HG03378 (cell line): Measurements from ENCODE around the gene SMG6.

ENCODE experiments used
- ATAC-seq: cut with Tn5 transposase; IDR thresholded peaks from one replicate; pipeline ENCODE4 v1.9.1; 2021; ENCODE audit warnings: mild to moderate bottlenecking, moderate library complexity; ENCODE audit not compliant: unreplicated experiment

SMG6 gene

DNA sequence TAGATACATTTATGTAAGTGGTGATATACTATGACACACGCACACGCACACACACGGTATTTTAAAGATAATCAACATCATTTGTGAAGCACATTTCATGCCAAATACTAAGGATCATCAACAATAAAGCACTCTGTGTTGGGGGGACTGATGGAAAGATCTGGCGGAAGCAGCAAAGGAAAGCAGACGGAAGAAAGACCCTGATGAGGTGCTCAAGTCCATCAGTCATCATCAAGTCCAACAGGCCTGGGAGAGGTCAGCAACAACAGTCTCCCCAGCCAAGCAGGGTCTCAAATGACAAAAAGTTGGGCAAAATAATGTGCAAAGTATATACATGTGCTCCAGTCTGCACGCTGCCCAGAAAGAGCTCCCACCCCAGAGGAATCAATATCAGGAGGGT lies 193.1 kb downstream of the SMG6 start:
- no peak for ATAC-seq

DNA sequence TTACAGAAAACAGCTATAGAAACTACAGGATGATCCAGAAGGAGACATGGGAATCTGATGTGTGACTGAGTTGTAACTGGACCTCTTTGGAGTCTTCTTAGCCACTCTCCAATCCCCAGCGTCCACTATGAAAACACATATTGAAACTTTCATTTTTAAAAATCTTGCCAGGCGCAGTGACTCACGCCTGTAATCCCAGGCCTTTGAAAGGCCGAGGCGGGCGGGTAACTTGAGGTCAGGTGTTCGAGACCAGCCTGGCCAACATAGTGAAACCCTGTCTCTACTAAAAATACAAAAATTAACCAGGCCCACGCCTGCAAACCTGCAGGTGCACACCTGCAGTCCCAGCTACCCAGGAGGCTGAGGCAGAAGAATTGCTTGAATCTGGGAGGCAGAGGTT lies 195.4 kb downstream of the SMG6 start:
- ATAC-seq = no peak

DNA sequence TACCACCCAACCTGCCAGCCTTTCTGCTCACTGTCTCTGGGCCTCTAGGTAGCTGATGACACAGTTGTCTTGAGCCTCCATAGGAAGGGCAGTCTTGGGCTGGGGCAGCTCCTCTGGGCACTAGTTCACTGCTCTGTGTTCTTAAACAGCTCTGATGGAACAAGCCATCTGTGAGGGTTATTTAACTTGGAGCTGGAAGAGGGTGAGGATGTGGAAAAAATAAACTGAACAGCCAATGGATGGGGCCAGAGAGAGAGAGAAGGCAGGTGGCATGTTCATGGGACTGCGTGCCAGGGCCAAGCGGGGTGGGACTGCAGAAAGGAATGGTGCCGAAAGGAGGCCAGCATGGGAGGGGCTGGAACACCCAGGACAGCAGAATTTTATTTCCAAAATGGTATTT lies 196.1 kb downstream of the SMG6 start:
- ATAC-seq = no peak

DNA sequence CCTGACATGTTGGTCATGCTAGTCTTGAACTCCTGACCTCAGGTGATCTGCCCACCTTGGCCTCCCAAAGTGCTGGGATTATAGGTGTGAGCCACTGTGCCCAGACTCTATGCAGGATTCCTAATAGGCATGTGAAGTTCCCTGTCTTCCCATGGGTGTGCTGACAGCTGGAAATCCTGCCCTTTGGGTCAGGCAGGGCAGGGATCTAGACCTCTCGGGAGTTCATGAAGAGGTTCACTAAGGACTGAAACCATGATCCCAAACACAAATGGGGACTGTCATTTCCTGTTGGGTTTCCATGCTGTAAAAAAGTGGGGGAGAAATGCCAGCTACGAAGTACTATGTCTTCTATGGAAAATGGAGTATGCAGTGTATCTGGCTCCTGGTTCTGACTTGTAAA lies 196.5 kb downstream of the SMG6 start:
- ATAC-seq = no peak

DNA sequence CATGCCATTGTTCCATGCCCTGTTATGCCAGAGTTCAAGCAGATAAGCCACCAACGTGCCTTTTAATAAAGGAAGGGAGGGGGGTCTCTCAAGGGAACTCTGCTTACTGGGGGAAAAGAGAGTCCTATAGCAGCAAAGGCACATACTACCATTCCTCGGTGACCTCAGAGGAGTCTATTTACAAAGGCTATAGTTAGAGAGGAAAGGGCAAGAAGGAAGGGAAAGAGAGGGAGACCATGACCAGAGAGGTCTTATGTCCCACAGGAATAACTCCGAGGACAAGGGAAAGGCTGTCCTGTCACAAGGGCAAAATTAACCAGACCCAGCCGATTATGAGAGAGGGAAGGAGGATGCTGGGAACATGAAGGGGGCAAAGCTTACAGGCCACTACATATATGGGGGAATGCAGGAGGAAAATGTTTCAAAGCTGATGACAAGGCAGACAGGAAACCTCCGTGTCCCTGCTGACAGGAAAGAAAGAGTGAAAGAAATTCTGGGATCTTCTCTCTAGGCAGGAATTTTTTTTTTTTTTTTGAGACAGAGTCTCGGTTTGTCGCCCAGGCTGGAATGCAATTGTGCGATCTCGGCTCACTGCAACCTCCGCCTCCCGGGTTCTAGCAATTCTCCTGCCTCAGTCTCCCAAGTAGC lies 197.2 kb downstream of the SMG6 start:
- no peak for ATAC-seq

DNA sequence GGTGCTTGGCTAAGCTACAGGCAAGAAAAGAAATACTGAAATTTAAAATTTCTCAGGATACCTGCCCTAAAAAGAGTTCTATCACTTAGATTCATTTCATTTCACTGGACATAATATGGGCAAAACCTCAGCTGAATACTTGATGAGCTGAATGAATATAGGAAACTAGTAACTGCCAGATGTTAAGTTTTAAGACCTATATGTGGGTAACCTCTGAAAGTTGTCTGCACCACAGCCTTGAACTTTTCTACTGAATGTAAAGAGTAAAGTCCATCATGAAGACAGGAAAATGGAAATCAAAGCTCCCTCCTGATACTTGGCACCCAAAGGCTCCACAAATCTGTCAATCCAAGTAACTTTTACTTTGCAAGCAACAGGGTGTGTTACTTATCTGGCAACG lies 197.9 kb downstream of the SMG6 start:
- ATAC-seq = no peak

DNA sequence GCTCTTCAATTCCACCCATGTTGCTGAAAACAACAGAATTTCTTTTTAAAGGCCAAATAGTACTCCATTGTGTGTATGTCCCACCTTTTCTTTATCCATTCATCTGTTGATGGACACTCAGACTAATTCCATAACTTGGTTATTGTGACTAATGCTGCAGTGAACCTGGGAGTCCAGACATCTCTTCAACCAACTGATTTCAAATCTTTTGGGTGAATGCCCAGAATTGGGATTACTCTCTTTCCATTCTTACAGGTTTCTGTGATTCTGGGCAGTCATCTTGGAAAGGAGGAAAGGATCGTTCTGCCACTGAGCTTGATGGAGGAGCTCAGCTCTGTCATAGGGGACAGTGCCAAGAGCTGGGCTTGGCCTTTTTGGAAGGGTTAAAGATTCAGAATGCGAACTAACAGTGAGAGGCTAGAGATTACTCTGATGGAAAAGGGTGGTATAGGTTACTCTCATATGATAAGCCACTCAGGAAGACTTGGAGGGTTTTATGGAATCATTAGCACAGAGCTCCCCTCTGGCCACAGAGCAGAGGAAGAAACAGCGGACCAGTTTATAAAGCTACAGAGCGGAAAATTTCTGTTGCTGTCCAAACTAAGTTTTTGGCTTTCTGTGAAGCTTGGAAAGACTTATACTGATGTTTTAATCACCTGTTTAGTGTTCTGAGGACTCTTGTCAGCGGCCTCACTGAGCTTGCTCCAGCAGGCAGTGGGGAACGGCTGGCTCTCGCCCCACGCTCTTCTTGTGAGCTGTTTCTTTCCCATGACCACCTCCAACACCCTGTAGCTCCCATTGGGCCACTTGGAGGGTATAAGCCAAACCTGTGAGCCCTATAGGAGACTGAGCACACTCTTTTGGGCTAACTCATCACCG lies 200.4 kb downstream of the SMG6 start:
- ATAC-seq = no peak

DNA sequence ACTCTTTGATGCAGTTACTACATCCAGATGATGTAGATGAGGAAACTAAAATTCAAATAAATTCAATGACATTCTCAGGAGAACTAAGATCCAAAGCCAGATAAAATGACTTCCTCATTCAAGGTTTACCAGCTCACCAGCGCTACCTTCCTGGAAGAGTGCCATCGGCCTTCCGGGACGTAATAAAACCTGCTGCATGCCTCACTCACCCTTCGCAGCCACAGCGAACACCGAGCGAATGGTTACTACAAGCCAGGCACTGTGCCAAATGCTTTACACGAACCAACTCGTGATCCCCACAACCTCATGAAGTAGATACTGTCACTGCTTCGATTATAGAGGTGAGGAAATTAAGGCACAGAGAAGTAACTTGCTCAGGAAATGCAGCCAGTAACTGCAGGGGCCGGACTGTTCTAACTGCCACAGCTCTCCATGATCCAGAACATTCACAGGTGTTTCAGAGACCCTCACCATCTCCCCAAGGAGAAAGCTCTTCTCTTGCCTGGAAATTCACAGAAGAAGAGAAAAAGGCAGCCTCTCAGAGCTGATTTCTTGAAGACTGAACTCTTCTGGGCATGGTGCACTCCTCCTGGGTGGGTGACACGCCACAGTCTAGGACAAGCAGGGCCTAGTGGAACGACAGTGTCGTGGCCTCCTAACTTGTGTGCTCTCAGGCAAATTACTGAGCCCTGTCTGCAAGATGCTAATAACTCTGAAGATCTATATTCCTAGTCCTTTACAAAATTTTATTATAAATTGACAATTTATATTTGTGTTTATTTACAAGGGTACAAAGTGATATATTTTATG lies 201.9 kb downstream of the SMG6 start:
- ATAC-seq = no peak

DNA sequence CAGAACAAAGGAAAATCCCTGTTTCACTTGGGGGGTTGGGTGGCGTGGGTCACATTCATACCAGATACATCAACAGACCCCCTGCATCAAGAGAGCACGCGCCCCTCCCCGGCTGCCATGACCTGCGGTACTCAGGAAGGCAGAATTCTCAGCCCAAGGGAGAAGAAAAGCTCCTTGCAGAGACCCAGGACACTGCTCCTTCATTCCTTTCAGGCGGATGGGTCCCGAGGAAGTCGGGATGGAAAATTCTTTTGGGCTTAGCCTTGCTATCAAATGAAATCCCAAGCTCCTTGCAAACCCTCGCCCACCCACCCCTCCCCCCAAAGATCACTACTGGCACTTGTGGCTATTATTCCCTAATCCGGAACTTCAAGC lies 208.1 kb downstream of the SMG6 start:
- no peak for ATAC-seq

DNA sequence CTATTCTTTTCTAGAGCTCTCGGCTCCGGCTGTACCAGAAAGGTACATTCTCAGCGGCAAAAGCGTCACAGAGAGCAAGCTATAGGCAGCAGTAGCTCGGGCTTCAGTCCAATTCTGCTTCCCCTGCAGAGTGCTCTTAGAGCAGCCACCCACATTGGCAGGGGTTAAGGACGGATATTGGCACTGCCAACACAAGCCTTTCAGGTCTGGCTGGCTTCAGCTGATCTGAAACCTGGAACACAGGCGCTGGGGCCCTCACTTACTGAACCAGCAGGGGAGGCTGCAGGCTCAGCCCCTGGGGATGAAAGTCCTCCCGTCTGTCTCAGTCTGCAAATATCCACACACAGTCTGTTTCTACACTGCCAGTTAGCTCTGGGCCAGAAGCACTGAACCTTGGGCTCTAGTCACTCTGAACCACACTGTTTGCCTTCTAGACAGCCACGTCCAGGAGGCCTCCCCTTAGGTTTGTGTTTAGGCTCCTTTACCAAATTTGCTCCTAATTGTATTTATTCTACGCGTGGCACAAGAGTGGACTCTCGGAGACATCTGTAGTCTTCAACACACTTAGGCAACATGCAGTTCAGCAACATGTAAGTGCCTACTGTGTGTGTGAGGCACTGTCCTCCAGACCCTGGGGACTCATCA lies 208.6 kb downstream of the SMG6 start:
- no peak for ATAC-seq

DNA sequence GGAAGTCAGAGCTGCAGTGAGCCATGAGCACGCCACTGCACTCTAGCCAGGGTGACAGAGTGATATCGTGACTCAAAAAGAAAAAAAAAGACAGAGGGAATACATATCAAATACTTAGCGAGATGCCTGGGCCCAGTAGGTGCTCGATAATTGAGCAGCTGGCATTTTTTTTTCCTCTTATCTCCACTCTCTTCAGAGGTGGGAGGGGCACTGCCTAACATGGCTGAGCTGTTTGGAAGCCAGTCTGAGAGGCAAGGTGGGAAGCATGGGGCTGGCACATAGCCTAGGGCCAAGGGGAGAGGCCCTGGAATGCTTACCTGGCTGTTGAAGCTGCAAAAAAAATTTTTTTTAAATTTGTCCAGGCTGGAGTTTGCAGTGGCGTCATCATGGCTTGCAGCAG lies 210.2 kb downstream of the SMG6 start:
- ATAC-seq = no peak

DNA sequence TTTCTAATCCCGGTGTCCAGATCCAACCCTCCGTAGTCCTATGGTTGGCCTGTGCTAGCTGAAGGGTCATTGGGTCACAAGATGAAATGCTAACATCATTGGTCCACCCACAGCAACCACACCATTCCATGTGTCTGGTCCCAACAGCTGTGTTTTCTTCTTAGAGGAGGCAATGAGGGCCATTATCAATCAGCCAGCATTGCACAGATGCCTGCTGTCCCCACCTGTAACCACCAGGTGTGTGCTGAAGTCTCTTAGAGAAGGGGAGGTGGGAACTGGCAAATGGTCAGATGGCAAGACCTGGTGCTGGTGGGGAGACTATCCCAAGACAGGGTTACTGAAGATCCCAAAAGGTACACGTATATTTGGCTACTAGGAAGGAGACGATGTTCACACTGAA lies 211.3 kb downstream of the SMG6 start:
- ATAC-seq = no peak

DNA sequence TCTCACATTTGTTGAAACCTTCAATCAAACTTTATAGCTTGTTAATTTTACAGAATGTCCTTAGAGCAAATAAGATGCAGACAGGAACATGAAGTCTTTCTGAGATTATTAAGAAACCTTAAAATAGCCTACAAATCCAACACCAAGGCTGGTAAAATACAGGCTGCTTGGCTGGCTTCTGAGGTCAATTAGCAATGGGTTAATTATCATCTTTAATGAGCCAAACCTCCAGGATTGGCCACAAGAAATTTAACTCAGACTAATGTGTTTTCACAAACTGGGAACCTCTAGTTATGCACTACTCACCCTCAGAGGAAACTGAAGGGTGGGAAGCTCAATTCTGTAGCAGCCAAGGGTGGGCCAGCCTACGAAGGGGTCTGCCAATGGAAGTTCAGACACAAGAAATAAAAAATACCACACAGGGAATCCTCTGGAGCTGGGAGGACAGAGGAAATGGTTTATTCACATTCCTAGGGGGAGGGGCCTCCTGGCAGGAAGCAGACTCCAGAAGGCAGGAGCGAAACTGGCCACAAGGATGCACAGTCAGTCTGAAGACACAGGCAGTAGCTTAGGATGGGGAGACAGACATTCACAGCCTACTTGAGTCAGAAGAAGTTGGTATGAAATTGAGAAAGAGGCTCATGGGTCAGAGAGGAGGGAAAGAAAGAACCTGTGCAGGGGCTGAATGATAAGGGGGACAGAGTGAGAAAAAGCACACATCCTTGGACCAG lies 212.6 kb downstream of the SMG6 start:
- no peak for ATAC-seq

DNA sequence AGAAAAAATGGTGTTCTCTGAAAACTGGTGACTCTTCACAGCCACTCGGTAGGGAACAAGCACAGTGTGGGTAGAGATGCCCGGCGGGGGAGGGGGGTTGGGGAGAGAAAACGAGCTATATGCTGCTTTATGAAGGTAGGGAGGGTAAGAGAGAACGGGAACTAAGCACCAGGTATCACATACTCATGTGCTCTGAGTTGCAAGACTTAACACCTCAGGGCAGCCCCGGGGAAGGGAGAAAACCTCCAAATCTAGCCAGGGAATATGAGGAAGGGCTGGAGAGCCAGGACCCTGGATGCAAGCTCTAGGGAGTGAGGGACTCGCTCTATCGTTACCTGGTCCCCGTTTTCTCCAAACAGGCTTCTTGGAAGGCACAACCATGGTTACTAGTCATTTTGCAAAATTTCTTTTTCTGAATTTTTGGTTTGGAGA lies 213.4 kb downstream of the SMG6 start:
- ATAC-seq = no peak

DNA sequence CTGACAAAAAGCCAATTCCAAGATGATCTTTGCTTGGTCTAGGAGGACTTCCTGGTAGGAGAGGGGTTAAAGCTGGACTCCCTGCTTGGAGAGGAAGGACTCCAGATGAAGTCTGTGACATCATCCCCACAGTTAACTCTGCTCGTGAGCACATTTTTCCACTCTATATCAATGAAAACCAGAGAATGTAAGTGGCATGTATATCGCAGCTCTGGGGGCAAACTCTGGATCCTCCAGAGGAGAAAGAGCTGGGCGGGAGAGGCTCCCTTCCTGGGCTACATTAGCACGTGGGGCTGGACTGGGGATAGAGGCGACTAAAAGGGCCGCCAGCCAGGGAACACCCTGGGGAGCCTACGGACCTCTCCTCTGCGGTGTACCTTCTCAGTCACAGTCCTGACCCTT lies 214.6 kb downstream of the SMG6 start:
- ATAC-seq = peak; percentile 5

DNA sequence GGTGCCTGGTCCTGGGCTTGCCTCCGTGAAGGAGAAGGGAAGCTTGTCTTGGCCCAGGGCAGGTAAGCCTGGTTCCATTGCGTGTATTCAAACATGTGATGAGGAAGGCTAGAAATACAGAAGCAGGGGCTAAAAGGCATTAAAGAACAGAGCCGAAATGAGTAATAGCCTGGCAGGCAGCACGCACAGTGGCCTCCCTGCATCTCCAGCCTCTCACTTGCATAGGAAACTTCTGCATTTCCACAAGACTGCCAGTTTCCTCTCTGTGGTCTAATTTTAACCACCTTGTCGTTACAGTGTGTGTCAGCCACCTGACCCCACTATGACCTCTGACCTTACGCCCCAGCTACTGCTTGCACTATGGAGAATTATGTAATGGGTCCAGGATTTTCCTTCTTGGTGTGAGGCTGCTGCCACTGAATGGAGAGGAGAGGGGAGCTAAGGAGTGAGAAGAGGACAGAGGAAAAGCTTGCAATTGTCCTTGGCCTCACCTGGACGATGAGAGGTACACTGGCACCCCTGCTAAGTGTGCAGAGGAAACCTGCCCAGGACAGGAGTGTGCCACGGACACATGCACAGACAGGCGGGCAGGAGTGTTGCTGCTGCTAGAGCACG lies 215.9 kb downstream of the SMG6 start:
- peak; percentile 53 for ATAC-seq

DNA sequence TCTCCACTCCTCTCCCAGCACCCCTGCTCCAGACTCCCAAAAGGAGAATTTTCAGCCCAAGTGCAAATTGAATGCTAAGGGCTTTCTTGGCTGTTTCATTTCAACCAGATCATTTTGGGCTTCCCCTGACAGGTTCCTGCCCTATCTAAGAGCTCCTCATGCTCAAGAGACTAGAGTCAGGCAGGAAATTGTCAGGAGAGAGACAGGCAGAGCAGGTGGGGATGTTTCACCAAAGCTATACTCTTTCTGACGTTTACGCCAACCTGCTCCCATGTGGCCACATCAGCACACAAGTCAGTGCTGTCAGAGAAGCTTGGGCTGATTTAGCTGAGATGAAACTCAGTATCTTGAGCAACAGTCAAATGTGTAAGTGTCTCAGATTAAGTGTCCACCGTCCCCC lies 217.3 kb downstream of the SMG6 start:
- no peak for ATAC-seq

DNA sequence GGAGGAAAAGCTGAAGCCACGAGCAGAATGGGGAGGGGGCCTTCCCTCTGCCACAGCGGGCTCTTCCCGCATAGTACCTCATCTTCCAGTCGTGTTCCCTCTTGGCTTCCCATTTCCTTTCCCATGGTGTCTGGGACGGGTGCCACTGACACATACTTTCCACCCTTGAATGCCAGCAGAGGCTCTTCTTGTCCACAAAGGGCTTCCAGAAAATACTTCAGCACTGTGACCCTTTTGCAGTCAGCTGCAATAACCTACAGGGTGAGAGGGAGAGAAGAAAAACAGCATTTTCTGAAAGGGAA lies 218.0 kb downstream of the SMG6 start:
- no peak for ATAC-seq

DNA sequence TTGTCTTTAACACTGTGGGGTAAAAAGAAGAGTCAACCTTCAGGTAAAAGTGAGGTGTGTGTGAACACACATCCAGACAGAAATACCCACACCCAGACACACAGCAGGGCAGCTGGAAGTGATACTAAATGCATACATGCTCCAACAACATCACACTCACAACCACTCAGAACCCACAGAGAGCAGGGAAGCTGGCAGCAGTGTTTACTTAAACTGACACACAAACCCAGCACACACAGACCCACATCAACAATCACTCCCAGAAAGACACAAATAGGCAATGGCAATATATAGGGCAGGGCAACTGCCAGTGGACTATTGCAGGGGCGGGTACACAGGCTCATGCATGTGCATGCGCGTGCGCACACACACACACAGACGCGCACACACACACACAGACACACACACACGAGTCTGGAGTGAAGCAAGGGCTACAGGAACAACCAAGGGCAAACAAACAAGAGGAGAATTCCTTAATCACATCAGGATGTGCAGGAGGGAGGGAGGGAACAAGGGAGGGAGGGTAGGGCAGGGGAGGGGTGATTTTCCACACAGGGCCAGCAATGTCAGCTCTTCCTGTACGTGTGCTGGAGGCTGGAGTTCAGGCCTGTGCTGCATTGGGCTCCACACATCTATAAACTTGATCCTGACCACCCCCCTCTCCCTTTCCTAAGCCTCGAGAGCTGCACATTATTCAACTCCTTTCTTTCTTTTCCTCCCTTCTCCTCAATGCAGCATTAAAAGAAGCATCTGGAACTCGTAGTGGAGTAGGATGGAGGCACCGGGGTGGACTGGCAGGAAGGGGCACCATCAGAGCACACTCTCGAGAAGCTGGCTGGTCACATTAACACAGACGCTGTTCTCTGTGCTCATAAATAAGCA lies 218.6 kb downstream of the SMG6 start:
- no peak for ATAC-seq
